Activated CD4-positive, CD25-positive, alpha-beta regulatory T cell treated with anti-CD3 and anti-CD28 coated beads, Interleukin-2, amount 50 U/mL, for 72 hours (primary cell): Measurements from ENCODE around the gene ZCCHC2.

Experiments used
- DNase-seq: peaks from one replicate; pipeline ENCODE4 v3.0.0; 2021

ZCCHC2 gene

DNA sequence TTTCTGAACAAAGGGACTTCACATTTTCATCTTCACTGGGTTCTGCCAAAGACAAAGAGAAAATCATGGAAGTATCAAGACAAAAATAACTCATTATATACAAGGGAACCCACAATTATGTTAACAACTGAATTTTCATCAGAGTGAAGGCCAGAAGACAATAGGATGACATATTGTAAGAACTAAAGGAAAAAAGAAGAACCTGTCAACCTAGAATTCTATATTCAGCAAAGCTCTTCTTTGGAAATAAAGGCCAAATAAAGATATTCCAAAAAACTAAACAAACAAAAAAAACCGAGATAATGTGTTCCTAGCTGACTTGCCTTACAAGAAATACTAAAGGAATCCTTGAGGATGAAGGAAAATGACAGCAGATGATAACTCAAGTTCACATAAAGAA lies 10.3 kb upstream of the ZCCHC2 start:
- DNase-seq, result no peak

DNA sequence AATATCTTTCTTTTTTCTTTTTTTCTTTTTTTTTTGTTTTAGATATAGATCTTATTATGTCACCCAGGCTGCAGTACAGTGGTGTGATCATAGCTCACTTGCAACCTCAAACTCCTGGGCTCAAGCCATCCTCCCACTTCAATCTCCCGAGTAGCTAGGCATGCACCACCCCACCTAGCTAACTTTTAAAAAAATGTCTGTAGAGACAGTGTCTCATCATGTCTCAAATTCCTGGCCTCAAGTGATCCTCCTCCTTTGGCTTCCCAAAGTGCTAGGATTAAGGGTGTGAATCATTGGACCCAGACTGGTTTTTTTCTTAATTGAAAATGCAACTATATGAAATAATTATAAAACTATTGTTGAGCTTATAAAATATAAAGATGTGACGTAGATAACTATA lies 9.8 kb upstream of the ZCCHC2 start:
- DNase-seq, result no peak

DNA sequence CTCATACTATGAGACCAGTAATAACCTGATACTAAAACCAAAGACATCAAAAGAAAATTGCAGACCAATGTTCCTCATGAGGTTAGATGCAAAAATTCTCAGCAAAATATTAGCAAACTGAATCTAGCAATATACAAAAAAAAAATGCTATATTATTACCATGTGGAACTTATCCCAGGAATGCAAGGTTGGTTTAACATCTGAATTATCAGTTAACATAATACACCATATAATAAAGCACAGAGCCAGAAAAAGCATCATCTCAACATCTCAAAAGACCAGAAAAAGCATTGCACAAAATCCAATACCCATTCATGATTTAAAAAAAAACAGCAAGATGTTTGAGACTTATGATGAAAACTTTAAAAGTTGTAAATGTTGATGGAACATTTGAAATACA lies 8.3 kb upstream of the ZCCHC2 start:
- no peak for DNase-seq

- DNase-seq, result no peak
Measured at GRCh38 chr18:62516242-62516641, 6.6 kb upstream of the ZCCHC2 start.

DNA sequence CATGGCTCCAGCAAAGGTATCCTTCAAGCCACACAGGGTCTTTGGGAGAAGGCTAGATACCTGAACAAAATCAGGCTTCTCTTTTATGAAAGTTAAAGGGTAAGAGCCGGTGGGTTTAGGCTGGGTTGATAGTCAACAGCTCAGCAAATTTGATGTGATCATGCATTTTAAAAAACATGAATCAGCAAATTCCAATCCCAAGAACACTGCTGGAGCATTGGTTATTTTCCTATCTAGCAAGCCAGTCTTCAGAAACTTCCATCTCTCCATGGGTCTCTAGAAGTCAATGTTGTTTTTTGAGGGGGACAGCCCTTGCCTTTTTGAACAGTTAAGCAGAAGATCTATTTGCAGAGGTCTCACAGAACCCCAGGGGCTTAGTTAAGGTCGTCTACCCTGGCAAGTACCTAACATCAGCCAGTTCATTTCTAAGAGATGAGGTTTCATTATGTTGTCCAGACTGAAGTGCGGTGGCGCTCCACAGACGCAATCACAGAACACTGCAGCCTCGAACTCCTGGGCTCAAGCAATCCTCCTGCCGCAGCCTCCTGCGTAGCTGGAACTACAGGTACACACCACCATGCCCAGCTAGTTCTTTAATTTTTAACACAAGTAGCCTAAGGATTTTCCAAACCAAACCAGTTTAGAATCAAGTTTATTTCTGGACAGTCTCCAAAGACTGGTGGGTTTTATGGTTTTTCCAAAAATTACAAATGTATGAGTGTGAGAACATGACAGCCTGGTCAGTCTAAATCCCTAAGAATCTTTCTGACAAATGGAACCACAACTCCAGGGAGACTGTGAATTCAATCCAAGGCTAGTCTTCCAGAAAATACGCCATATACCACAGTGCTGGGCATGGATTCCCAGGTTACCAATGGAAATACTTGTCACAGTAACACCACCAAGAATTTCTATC lies 4.1 kb upstream of the ZCCHC2 start:
- DNase-seq, result no peak

GRCh38 chr18:62519684-62520083 lies 3.1 kb upstream of the ZCCHC2 start:
- no peak for DNase-seq

- DNase-seq, result no peak
Measured at GRCh38 chr18:62521082-62521481, 1.7 kb upstream of the ZCCHC2 start.

- no peak for DNase-seq
Measured at GRCh38 chr18:62521593-62521992, 1.2 kb upstream of the ZCCHC2 start.

DNA sequence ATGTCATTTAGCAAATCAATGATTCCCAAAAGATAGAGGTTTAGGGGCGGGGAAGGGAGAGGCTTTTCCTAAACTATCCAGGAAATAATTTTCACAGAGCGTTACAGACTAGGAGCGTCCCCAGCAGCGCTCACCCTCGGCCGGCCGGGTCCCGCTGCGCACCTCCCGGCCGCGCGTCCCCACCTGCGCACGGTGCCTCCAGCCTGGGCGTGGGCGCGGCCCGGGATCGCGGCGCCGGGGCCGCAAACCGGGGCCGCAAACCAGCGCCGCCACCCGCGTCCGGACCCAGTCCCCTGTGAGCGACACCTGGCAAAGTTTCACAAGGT lies 684 bp upstream of the ZCCHC2 start:
- no peak for DNase-seq

DNA sequence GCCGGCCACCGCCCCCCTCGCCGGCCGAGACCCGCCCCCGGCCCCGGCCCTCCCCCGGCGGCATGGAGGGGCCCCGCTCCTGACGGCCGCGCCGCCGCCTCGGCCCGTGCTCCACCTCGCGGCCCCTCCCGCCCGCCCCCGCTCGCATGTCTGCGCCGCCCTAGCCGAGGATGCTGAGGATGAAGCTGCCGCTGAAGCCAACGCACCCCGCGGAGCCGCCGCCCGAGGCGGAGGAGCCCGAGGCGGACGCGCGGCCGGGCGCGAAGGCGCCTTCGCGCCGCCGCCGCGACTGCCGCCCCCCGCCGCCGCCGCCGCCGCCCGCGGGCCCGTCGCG lies 397 bp downstream of the ZCCHC2 start:
- DNase-seq, result no peak

DNA sequence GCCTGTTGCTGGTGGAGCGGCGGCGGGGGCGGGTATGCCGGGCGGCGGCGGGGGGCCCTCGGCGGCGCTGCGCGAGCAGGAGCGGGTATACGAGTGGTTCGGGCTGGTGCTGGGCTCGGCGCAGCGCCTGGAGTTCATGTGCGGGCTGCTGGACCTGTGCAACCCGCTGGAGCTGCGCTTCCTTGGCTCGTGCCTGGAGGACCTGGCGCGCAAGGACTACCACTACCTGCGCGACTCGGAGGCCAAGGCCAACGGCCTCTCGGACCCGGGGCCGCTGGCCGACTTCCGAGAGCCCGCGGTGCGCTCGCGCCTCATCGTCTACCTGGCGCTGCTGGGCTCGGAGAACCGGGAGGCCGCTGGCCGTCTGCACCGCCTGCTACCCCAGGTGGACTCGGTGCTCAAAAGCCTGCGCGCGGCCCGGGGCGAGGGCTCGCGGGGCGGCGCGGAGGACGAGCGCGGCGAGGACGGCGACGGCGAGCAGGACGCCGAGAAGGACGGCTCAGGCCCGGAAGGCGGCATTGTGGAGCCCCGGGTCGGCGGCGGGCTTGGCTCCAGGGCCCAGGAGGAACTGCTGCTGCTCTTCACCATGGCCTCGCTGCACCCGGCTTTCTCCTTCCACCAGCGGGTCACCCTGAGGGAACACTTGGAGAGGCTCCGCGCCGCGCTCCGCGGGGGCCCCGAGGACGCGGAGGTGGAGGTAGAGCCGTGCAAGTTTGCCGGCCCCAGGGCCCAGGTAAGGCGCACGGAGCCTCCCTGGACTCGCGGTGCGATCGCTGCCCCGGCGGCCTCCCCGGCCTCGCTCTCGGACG lies 1.0 kb downstream of the ZCCHC2 start:
- peak; percentile 67 for DNase-seq

DNA sequence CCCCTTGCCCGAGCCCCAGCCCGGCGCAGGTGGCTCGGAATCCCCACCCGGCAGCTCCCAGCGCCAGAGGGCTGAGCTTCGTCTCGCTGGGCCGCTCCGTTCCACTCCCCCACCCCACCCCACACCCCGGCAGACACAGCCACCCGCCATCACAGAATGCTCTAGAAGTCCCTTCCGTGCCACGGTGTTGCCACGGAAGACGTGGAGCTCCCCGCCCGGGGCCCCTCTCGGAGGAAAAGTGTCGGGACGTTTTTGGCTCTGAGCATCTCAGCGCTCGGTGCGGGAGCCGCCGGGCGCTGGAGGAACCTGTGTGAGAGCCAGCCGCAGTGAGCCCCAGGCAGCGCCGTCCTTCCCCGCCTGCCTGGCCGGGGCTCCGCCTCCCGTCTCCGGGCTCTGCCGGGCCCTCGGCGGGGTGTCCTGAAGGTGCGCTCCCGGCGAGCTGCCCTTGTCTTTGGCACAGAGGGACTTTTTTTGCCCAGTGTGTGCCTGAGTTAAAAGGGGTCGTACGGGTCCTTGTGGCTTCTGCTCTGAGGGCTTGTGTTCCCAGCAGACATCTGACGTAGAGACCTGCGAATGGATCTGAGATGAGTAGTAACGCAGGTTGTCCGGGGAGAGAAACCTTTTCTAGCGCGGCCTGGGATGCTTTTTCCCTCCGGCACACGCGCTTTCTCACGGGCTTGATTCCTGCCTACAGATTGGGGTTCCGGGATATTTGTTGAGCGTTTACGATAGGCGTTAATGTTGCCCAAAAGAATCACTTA lies 1.8 kb downstream of the ZCCHC2 start:
- no peak for DNase-seq

DNA sequence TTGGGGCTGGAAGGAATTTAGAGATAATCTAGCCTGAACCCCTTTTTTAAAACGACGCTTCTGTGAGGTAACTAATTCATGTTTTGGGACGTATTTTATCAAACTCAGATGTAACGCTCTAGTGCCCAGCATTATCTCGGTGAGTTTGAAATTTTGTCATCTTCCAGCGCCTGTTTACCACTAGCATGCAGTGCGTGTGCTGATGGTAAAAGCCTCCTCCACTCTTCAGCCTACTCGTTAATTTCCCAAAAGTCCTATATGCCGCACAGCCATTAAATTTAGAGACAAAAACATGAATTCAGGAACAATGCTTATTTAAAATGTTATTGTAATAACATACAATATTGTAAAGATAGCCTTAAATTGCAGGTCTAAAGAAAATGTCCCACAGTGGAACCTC lies 2.8 kb downstream of the ZCCHC2 start:
- DNase-seq, result no peak

DNA sequence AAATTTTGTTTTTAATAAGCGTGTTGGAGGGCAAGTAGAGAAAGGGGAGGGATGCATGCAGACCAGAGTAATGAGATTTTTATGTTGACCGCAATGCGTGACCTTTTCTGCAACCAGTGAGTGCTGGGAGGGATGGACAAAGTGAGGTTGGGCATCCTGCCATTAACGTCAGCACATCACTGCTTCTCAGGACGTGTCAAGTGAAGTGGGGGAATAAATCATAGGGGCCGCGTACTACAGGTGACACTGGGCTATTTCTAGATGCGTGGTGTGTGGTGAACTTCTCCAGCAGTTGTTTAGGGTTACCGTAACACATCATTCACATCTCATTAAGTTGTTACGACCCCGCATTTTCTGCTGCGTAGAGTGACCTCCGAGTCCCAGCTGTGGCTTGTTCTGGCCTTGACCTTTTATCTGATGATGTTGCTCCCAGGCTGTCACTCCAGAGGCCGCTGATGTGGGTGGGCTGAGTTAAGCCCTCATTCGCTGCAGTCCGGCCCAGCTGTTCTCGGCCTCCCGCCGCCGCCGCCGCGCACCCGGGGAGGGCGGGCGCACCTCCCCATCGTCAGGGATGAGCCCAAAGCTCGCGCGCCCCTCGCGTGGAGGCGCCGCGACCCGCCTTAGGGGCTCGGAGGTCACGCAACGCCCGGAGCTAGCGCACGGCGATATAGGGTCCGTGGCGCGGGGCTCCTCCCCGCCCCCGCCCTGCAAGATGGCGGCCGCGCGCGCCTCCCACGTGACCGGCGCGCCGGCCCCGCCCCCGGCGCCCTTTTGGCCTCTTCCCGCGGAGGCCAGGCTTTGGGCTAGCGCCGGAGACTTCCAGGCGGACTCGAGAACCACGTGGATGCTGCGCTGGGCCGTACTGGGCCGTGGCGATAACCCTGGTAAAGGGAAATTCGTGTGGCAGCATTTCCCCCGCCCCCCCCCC lies 3.5 kb downstream of the ZCCHC2 start:
- peak; percentile 80 for DNase-seq

DNA sequence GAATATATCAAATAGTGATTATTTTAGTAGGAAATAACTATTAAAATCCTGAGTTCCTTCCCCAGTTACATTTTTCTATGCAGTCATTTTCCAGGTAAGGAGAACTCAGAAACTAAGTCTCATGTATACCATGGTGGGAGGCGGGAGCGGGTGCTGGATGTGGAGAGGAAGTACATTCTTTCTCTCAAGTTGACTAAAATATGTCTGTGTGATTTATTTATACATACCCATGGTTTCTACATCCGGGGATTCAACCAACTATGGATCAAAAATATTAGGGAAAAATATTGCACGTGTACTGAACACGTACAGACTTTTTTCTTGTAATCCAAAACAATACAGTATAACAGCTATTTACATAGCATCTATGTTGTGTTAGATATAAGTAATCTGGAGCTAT lies 6.8 kb downstream of the ZCCHC2 start:
- no peak for DNase-seq

GRCh38 chr18:62531078-62531477 lies 8.3 kb downstream of the ZCCHC2 start:
- DNase-seq, result no peak

DNA sequence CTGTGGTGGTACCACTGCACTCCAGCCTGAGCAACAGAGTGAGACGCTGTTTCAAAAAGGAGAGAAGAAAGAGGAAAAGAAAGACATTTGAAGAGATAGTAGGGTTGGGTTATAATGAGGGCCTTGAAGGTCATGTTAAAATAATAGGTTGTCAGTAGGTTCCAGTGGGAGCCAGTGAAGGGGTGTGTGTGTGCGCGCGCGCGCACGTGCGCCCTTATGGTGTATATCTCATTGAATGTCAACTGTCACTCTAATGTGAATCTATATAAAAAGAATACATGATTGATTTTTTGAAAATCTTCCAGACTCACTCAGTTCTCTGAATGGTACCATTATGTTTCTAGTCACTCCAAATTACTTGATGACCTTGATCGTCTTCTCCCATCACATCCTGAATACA lies 9.1 kb downstream of the ZCCHC2 start:
- DNase-seq, result no peak

- DNase-seq, result no peak
Measured at GRCh38 chr18:62536005-62536404, 13.2 kb downstream of the ZCCHC2 start.

GRCh38 chr18:62537042-62537894 lies 14.4 kb downstream of the ZCCHC2 start:
- DNase-seq, result no peak

DNA sequence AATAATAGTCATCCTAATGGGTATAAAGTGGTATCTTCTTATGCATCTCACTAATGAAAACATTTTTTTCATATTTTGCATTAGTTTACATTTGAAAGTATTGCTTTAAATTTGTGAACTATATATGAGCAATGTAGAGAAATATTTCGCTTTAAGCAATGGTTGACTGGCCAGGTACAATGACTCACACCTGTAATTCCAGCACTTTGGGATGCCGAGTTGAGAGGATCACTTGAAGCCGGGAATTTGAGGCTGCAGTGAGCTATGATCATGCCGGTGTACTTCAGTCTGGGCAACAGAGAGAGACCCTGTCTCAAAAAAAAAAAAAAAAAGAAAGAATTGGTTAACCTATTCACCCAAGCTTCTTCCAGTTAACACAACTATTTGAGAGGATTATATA lies 15.1 kb downstream of the ZCCHC2 start:
- no peak for DNase-seq

- no peak for DNase-seq
Measured at GRCh38 chr18:62538881-62539280, 16.1 kb downstream of the ZCCHC2 start.
